Suprapubic skin (tissue), 3 donors: ENCODE results near the gene ERGIC1.

Experiments used
- EP300 ChIP-seq: sonication (generic); formaldehyde crosslinking; IDR thresholded peaks from one replicate; pipeline ENCODE4 v1.6.1; 2017; ENCODE audit warnings: antibody characterized with exemption
- POLR2A ChIP-seq, 2 donors: fragments of 450-650 bp; IDR thresholded peaks; one replicate each; pipeline ENCODE4 v1.6.1; 2017; ENCODE audit warnings: antibody characterized with exemption in 2 of 2, mild to moderate bottlenecking in 2 of 2, moderate library complexity in 2 of 2
- TF ChIP-seq, protein P1 (sequence below), 2 donors: fragments of 200-600 bp in 1 of 2; fragments of 450-650 bp in 1 of 2; sonication (generic) in 1 of 2; IDR thresholded peaks; one replicate each; pipeline ENCODE4 v1.5.1; 2016 to 2019; ENCODE audit warnings: antibody characterized with exemption in 2 of 2, mild to moderate bottlenecking in 1 of 2, moderate library complexity in 1 of 2

GRCh38 chr5:172807766-172808311 is 26.2 kb upstream of the ERGIC1 start:
- TF ChIP-seq, protein P1, sequence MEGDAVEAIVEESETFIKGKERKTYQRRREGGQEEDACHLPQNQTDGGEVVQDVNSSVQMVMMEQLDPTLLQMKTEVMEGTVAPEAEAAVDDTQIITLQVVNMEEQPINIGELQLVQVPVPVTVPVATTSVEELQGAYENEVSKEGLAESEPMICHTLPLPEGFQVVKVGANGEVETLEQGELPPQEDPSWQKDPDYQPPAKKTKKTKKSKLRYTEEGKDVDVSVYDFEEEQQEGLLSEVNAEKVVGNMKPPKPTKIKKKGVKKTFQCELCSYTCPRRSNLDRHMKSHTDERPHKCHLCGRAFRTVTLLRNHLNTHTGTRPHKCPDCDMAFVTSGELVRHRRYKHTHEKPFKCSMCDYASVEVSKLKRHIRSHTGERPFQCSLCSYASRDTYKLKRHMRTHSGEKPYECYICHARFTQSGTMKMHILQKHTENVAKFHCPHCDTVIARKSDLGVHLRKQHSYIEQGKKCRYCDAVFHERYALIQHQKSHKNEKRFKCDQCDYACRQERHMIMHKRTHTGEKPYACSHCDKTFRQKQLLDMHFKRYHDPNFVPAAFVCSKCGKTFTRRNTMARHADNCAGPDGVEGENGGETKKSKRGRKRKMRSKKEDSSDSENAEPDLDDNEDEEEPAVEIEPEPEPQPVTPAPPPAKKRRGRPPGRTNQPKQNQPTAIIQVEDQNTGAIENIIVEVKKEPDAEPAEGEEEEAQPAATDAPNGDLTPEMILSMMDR (IDR thresholded peaks at IDR 0.05) = no peak
- TF ChIP-seq POLR2A (IDR thresholded peaks at IDR 0.05) (no peak), EP300 (no peak)
